Lung (tissue), 12 donors: Measurements from ENCODE around the gene ZNF282. TPM values are rescaled to one million over a fixed set of nuclear protein-coding genes. Genes with fewer than 3 reads are reported as not detected.

Experiments used
- ATAC-seq: fragments of 200-7000 bp; cut with Tn5 transposase; one replicate; pipeline ENCODE4 v1.9.1; 2020; ENCODE audit warnings: moderate number of reproducible peaks; ENCODE audit not compliant: insufficient read depth, low FRiP score
- DNase-seq, 3 donors: peaks; one replicate each; pipeline ENCODE4 v3.0.0-alpha.2; 2013 to 2017
- H3K27ac ChIP-seq, 2 donors: one replicate each; pipeline ENCODE4 v1.5.1; 2013; ENCODE audit warnings: mild to moderate bottlenecking in 2 of 2, moderate library complexity in 2 of 2, control low read depth in 1 of 2, inconsistent platforms in 1 of 2, low read depth in 1 of 2, low read length in 1 of 2
- H3K27me3 ChIP-seq, 3 donors: one replicate each; pipeline ENCODE4 v1.5.1; 2013; ENCODE audit warnings: low read length in 2 of 3; ENCODE audit not compliant: control insufficient read depth in 3 of 3, insufficient read depth in 3 of 3
- H3K36me3 ChIP-seq, 4 donors: one replicate each; pipeline ENCODE4 v1.5.1; 2013; ENCODE audit warnings: low read length in 4 of 4, mild to moderate bottlenecking in 1 of 4, moderate library complexity in 1 of 4; ENCODE audit not compliant: control insufficient read depth in 4 of 4, insufficient read depth in 4 of 4
- H3K4me1 ChIP-seq, 5 donors: one replicate each; pipeline ENCODE4 v1.5.1; 2013; ENCODE audit warnings: low read length in 5 of 5, mild to moderate bottlenecking in 2 of 5, moderate library complexity in 1 of 5; ENCODE audit not compliant: control insufficient read depth in 5 of 5, insufficient read depth in 5 of 5
- H3K4me3 ChIP-seq: one replicate; pipeline ENCODE4 v1.5.1; 2013; ENCODE audit warnings: mild to moderate bottlenecking, control low read depth, moderate library complexity
- H3K9ac ChIP-seq, 2 donors: one replicate each; pipeline ENCODE4 v1.5.1; 2013; ENCODE audit warnings: low read length in 2 of 2, control low read depth in 1 of 2; ENCODE audit not compliant: insufficient read depth in 1 of 2
- H3K9me3 ChIP-seq, 4 donors: one replicate each; pipeline ENCODE4 v1.5.1; 2013; ENCODE audit warnings: low read length in 3 of 4, mild to moderate bottlenecking in 1 of 4, moderate library complexity in 1 of 4; ENCODE audit not compliant: control insufficient read depth in 4 of 4, insufficient read depth in 3 of 4
- WGBS, 2 donors: extraction: QIAGEN DNeasy Blood & Tissue Kit; methylation state at CpG; one replicate each; pipeline ENCODE4 v1.1.7; 2013; 5-methylcytosine and 5-hydroxymethylcytosine counted together
- polyA plus RNA-seq, 2 donors: library from polyadenylated mRNA; stranded (reverse); fragments of 200-250 nt; gene quantifications; one replicate each; pipeline ENCODE4 v1.2.1, GENCODE V29; 2013
- total RNA-seq, 2 donors: library from RNA; depleted of rRNA in 1 of 2; stranded (reverse); fragments of >200 nt in 1 of 2; gene quantifications; one replicate each; pipeline ENCODE4 v1.2.1, GENCODE V29; 2014 to 2021
- TF ChIP-seq, protein P1 (sequence below): IDR thresholded peaks from 2 replicates; pipeline ENCODE4 v1.5.1; 2012; ENCODE audit warnings: mild to moderate bottlenecking; ENCODE audit errors: control extremely low read depth, extremely low read depth
- donor health status: control.
- donor health status: control.
- donor health status: Bipolar disorder and iron deficiency.
- donor health status: healthy.
- donor health status: DM: yes; HTN: yes; CAD: no.

The ZNF282 gene
- total and polyA plus RNA-seq, 4 donors, result 8.7 to 35.8 (median 17.9) TPM

DNA sequence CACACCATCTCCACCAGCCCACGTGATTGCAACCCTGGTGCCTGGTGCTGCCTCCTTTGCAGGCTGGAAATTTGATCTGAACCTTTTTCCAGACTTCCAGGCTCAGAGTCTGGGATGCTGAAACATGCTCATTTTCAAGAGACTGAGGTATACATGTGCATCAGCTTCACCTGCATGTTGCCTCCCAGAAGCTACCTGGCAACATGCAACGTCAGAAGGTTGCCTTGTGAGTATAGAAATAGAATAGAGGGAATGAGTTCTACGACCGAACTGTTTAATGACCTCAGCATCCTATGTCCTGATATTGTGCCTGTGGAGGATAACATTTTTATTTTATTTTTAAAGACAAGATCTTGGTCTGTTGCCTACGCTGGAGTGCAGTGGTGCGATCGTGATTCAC lies 42.2 kb downstream of the ZNF282 start:
- 84 to 89% methylated on average over 7 of the region's 7 CpGs for WGBS, 2 donors
- no peak overlapping the region for H3K27ac ChIP-seq

DNA sequence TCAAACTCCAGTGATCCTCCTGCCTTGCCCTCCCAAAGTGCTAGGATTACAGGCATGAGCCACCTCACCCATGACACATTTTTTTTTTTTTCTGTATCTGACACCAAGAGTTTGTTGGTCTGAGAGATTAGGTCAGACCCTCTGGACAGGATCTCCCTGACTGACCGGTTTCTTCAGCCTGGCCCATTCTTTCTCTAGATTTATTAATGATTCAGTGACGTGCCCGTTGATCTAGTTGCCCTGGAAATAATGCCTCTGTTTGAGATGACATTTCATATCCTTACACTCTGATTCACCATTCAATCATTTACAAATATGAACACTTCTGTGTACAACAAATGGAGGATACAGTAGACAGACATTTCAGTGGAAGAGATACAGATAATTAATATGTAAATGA lies 42.7 kb downstream of the ZNF282 start:
- Histone ChIP-seq H3K4me1 (peaks cover 0 to 10% (median 3%) of the 10 kb centered on the region in 5 donors), H3K9me3 (no peaks in the 10 kb centered on the region), H3K9ac (no peak overlapping the region), H3K27ac (no peak overlapping the region), H3K36me3 (no peaks in the 10 kb centered on the region), H3K4me3 (no peak overlapping the region), H3K27me3 (no peaks in the 10 kb centered on the region)
- WGBS, 2 donors, result 77 to 87% methylated on average over 3 of the region's 3 CpGs
- ATAC-seq, result no peak
- TF ChIP-seq, protein P1, sequence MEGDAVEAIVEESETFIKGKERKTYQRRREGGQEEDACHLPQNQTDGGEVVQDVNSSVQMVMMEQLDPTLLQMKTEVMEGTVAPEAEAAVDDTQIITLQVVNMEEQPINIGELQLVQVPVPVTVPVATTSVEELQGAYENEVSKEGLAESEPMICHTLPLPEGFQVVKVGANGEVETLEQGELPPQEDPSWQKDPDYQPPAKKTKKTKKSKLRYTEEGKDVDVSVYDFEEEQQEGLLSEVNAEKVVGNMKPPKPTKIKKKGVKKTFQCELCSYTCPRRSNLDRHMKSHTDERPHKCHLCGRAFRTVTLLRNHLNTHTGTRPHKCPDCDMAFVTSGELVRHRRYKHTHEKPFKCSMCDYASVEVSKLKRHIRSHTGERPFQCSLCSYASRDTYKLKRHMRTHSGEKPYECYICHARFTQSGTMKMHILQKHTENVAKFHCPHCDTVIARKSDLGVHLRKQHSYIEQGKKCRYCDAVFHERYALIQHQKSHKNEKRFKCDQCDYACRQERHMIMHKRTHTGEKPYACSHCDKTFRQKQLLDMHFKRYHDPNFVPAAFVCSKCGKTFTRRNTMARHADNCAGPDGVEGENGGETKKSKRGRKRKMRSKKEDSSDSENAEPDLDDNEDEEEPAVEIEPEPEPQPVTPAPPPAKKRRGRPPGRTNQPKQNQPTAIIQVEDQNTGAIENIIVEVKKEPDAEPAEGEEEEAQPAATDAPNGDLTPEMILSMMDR, result no peak
- DNase-seq, result no peak

More for the DNA sequence above, 42.2 kb downstream of the ZNF282 start:
- DNase-seq (no peak), ATAC-seq (no peak)
- Histone ChIP-seq H3K36me3 (no peaks in the 10 kb centered on the region), H3K9me3 (no peaks in the 10 kb centered on the region), H3K9ac (no peak overlapping the region), H3K27me3 (no peaks in the 10 kb centered on the region), H3K4me1 (peaks cover 0 to 10% (median 3%) of the 10 kb centered on the region in 5 donors), H3K4me3 (no peak overlapping the region)
- TF ChIP-seq, protein P1, result no peak

DNA sequence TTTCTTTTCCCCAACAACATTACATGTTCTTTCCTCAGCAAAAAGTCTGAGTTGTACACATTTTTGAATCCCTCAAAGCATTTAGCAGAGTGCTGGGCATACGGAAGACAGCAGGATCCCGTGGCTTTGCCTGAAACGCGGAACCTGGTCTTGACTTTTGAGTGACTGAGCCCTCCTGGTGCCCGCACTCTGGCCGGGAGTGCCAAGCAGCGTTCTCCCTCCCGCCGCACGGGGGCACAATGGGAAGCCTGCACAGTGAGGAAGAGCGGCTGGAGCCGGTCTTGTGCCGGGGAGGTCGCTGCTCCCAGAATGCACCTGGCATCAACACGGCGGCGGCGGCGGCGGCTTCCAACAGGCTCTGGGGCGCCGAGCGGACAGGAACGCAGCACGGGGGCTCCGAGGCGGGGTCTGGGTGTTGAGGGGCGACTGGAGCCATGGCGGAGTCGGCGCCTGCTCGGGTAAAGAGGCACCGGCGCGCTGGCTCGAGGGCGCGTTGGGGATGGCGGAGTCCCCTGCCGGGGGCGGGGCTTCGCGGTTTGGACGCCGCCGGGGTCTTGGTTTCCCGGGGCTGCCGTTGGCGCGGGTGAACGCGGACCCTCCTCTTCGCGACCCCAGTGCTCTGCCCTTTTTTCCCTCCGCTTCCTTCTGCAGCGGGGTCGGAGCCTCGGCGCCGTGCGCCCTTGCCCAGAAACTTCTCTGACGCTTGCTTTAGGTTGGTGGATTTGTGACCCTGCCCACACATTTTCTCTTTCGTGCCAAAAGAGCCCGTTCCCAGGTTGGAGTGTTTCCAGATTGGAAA lies 44.2 kb downstream of the ZNF282 start, which contains the start of gene ZNF212:
TSS of gene ZNF212 (plus strand) at position 307 of the 799 bp plus-strand sequence. CDS start at position 435, 128 bp downstream.
- 0% methylated on average over 55 to 64 of the region's 64 CpGs for WGBS, 2 donors
- H3K4me1 ChIP-seq, result peaks cover 0 to 10% (median 3%) of the 10 kb centered on the region in 5 donors
- H3K36me3 ChIP-seq, result no peaks in the 10 kb centered on the region
- H3K9me3 ChIP-seq, result no peaks in the 10 kb centered on the region
- H3K27me3 ChIP-seq, result no peaks in the 10 kb centered on the region
- H3K9ac ChIP-seq, result peak within 1 kb of the TSS; percentile 86 to 93
- ATAC-seq, result peak; percentile 100
- H3K4me3 ChIP-seq, result peak within 1 kb of the TSS; percentile 98
- TF ChIP-seq, protein P1, result peak; percentile 95
- peak; percentile 91 to 92 (median 91) for DNase-seq
- H3K27ac ChIP-seq, result peak within 1 kb of the TSS; percentile 36 to 79
